H1 (cell line): ENCODE measurements around the gene APBA2. TPM values are rescaled to one million over a fixed set of nuclear protein-coding genes. Genes with fewer than 3 reads are reported as not detected.

Experiments used
- CTBP2 ChIP-seq: IDR thresholded peaks from 2 replicates; pipeline ENCODE4 v1.7.0; 2011; ENCODE audit warnings: borderline replicate concordance, mild to moderate bottlenecking, moderate library complexity, mixed read lengths, low read length; ENCODE audit not compliant: insufficient read depth, insufficient read length
- RFX5 ChIP-seq: IDR thresholded peaks from 2 replicates; pipeline ENCODE4 v1.6.1; 2011; ENCODE audit warnings: low read depth, low read length, improper control_type of control experiment, borderline replicate concordance
- RNF2 ChIP-seq: fragments of 200-900, 300-1000 bp; sonication (generic); IDR thresholded peaks from 2 replicates; pipeline ENCODE4 v1.7.1; 2016; ENCODE audit warnings: borderline replicate concordance, low read depth, mild to moderate bottlenecking, antibody characterized with exemption, low read length; ENCODE audit not compliant: poor library complexity, severe bottlenecking; ENCODE audit errors: missing control alignments
- SP4 ChIP-seq: IDR thresholded peaks from 2 replicates; pipeline ENCODE4 v1.6.1; 2012; ENCODE audit warnings: low read length, inconsistent platforms
- SUZ12 ChIP-seq: fragments of 200-600 bp; sonication (generic); IDR thresholded peaks from 2 replicates; pipeline ENCODE4 v1.6.1; 2012; ENCODE audit warnings: mild to moderate bottlenecking, inconsistent platforms, low read length, moderate library complexity, mixed read lengths
- TCF12 ChIP-seq: IDR thresholded peaks from 2 replicates; pipeline ENCODE4 v1.6.1; 2011; ENCODE audit warnings: low read depth, mild to moderate bottlenecking, low read length
- polyA plus RNA-seq, 7 experiments: library from polyadenylated mRNA; depleted of rRNA in 3 of 7; stranded (reverse) in 5 of 7; unstranded in 2 of 7; fragments of >200 nt in 5 of 7; fragments of 200-250 nt in 2 of 7; gene quantifications; 1 replicate in 5 of 7; 2 replicates in 1 of 7; 4 replicates in 1 of 7; pipeline versions ENCODE4 v1.2.1 to v1.2.3, GENCODE V29; 2011 to 2013; ENCODE audit warnings: missing spikeins in 2 of 7, mixed read lengths in 2 of 7
- total RNA-seq: library from RNA; stranded (reverse); fragmentation: NEBNext Ultra II Directional; extraction: Animal tissue kit (Norgen Biotek cat#: 25700); gene quantifications from 2 replicates; pipeline ENCODE4 v1.2.1, GENCODE V29; 2021
- TF ChIP-seq, protein P1 (sequence below): fragments of 300-600 bp; sonication (generic); IDR thresholded peaks from 2 replicates; pipeline ENCODE4 v1.7.1; 2012; ENCODE audit warnings: low read length, moderate library complexity, mild to moderate bottlenecking, inconsistent platforms; ENCODE audit not compliant: insufficient replicate concordance

The APBA2 gene
- total and polyA plus RNA-seq, 2 of the 8 experiments (the other 6 are each of a cell fraction or from before 2014, with no cell fraction given), result 15.5 to 19.0 TPM

DNA sequence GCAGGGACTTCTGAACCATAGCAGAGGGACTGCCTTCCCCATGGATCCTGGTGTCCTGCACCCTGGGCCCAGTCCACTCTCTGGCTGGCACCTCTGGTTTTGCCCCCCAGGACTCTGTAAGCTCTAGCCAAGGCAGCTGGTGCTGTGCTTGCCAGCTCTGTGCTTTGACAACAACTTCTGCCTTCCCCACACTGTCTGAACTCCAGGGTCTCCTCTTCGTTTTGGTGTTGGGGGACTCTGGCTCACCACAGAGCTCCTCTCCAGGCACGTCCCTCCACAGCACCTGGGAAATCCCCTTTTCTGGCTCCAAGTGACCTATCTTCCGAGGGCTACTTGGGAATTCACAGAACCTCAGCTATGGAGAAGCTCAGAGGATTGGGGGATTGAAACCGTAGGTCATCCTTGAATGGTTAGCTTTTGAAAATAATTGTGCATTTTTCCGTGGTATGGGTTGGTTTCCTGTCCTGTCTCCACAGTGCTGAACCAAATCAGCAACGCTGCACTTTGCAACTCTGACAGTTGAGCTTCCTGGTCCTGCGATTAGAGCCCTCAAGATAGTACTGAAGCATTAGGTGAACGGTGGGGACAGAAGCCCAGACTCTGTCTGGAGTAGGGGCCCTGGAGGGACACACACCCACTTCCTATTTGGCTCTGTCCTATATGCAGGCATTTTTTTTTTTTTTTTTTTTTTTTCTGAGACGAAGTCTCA is 152.4 kb downstream of the APBA2 start (continued):
- TF ChIP-seq, protein P1, sequence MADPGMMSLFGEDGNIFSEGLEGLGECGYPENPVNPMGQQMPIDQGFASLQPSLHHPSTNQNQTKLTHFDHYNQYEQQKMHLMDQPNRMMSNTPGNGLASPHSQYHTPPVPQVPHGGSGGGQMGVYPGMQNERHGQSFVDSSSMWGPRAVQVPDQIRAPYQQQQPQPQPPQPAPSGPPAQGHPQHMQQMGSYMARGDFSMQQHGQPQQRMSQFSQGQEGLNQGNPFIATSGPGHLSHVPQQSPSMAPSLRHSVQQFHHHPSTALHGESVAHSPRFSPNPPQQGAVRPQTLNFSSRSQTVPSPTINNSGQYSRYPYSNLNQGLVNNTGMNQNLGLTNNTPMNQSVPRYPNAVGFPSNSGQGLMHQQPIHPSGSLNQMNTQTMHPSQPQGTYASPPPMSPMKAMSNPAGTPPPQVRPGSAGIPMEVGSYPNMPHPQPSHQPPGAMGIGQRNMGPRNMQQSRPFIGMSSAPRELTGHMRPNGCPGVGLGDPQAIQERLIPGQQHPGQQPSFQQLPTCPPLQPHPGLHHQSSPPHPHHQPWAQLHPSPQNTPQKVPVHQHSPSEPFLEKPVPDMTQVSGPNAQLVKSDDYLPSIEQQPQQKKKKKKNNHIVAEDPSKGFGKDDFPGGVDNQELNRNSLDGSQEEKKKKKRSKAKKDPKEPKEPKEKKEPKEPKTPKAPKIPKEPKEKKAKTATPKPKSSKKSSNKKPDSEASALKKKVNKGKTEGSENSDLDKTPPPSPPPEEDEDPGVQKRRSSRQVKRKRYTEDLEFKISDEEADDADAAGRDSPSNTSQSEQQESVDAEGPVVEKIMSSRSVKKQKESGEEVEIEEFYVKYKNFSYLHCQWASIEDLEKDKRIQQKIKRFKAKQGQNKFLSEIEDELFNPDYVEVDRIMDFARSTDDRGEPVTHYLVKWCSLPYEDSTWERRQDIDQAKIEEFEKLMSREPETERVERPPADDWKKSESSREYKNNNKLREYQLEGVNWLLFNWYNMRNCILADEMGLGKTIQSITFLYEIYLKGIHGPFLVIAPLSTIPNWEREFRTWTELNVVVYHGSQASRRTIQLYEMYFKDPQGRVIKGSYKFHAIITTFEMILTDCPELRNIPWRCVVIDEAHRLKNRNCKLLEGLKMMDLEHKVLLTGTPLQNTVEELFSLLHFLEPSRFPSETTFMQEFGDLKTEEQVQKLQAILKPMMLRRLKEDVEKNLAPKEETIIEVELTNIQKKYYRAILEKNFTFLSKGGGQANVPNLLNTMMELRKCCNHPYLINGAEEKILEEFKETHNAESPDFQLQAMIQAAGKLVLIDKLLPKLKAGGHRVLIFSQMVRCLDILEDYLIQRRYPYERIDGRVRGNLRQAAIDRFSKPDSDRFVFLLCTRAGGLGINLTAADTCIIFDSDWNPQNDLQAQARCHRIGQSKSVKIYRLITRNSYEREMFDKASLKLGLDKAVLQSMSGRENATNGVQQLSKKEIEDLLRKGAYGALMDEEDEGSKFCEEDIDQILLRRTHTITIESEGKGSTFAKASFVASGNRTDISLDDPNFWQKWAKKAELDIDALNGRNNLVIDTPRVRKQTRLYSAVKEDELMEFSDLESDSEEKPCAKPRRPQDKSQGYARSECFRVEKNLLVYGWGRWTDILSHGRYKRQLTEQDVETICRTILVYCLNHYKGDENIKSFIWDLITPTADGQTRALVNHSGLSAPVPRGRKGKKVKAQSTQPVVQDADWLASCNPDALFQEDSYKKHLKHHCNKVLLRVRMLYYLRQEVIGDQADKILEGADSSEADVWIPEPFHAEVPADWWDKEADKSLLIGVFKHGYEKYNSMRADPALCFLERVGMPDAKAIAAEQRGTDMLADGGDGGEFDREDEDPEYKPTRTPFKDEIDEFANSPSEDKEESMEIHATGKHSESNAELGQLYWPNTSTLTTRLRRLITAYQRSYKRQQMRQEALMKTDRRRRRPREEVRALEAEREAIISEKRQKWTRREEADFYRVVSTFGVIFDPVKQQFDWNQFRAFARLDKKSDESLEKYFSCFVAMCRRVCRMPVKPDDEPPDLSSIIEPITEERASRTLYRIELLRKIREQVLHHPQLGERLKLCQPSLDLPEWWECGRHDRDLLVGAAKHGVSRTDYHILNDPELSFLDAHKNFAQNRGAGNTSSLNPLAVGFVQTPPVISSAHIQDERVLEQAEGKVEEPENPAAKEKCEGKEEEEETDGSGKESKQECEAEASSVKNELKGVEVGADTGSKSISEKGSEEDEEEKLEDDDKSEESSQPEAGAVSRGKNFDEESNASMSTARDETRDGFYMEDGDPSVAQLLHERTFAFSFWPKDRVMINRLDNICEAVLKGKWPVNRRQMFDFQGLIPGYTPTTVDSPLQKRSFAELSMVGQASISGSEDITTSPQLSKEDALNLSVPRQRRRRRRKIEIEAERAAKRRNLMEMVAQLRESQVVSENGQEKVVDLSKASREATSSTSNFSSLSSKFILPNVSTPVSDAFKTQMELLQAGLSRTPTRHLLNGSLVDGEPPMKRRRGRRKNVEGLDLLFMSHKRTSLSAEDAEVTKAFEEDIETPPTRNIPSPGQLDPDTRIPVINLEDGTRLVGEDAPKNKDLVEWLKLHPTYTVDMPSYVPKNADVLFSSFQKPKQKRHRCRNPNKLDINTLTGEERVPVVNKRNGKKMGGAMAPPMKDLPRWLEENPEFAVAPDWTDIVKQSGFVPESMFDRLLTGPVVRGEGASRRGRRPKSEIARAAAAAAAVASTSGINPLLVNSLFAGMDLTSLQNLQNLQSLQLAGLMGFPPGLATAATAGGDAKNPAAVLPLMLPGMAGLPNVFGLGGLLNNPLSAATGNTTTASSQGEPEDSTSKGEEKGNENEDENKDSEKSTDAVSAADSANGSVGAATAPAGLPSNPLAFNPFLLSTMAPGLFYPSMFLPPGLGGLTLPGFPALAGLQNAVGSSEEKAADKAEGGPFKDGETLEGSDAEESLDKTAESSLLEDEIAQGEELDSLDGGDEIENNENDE, result no peak
- no peak for TF ChIP-seq SUZ12
- no peak for TF ChIP-seq SP4
- no peak for TF ChIP-seq RNF2
- no peak for TF ChIP-seq CTBP2
- no peak for TF ChIP-seq TCF12
- TF ChIP-seq RFX5, result no peak
